NCI-H146 (cell line): ENCODE measurements around the gene TM7SF3.
"Not testable (repeated sequence)": the region's sequence is repeated elsewhere in the genome, so short reads cannot be mapped to it uniquely, and the experiment has no call there.

Source experiments
- DNase-seq: peaks from one replicate; lab custom pipeline; 2025; lab: John Stamatoyannopoulos, UW

The TM7SF3 gene, protein sequence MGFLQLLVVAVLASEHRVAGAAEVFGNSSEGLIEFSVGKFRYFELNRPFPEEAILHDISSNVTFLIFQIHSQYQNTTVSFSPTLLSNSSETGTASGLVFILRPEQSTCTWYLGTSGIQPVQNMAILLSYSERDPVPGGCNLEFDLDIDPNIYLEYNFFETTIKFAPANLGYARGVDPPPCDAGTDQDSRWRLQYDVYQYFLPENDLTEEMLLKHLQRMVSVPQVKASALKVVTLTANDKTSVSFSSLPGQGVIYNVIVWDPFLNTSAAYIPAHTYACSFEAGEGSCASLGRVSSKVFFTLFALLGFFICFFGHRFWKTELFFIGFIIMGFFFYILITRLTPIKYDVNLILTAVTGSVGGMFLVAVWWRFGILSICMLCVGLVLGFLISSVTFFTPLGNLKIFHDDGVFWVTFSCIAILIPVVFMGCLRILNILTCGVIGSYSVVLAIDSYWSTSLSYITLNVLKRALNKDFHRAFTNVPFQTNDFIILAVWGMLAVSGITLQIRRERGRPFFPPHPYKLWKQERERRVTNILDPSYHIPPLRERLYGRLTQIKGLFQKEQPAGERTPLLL

GRCh38 chr12:27014085-27014858, at the start of gene TM7SF3:
TM7SF3 (minus strand) TSS chr12:27014384; CDS start chr12:27014168, 216 bp downstream.
- DNase-seq, result peak; percentile 96

DNA sequence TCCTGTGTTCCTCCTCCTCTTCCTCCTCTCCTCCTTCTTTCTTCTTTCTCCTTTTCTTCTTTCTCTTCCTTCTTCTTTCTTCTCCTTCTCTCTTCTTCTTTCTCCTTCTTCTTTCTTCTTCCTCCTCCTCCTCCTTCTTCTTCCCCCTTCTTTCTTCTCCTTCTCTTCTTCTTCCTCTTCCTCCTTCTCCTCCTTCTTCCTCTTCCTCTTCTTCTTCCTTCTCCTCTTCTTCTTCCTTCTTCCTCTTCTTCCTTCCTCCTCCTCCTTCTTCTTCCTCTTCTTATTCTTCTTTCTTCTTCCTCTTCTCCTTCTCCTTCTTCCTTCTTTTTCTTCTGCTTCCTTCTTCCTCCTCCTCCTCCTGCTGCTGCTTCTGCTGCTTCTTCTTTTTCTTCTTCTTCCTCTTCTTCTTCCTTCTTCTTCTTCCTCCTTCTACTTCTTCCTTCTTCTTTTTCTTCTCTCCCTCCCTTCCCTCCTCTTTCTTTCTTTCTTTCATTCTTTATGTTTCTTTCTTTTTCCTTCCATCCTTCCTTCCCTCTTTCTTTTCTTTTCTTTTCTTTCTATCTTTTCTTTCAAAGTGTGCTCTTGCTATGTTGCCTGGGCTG, 49.2 kb upstream of the TM7SF3 start:
- no peak for DNase-seq

DNA sequence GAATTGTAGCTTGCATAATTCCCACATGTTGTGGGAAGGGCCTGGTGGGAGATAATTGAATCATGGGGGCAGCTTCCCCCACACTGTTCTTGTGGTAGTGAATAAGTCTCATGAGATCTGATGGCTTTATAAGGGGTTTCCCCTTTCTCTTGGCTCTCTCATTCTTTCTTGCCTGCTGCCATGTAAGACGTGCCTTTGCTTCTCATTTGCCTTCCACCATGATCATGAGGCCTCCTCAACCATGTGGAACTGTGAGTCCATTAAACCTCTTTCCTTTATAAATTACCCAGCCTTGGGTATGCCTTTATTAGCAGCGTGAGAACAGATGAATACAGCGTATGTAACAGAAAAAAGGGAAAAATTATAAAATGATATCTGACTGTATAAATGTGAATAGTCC, 47.1 kb upstream of the TM7SF3 start:
- DNase-seq, result no peak

DNA sequence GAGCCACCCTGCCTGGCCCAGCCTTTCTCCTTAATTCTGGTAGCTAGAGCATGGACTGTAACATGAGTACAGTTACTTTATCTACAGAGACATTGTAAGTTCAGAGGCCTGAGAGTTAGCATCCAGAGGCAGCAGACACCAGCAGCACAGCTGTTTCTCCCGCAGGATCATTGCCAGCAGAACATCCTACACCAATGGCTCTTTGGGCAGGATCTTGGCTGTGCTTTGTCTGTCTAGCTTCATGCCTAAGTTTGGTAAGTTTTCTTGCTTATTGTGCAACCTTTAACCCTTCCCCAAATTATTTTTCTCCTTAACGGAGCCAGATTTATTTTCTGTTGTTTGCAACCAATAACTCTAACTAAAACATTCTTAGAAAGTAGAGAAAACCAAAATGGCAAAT, 46.6 kb upstream of the TM7SF3 start:
- DNase-seq, result no peak

GRCh38 chr12:27057543-27057942, 43.4 kb upstream of the TM7SF3 start:
- no peak for DNase-seq

GRCh38 chr12:27055966-27056365, 41.8 kb upstream of the TM7SF3 start:
- no peak for DNase-seq

GRCh38 chr12:27052742-27053141, 38.6 kb upstream of the TM7SF3 start:
- DNase-seq, result no peak

DNA sequence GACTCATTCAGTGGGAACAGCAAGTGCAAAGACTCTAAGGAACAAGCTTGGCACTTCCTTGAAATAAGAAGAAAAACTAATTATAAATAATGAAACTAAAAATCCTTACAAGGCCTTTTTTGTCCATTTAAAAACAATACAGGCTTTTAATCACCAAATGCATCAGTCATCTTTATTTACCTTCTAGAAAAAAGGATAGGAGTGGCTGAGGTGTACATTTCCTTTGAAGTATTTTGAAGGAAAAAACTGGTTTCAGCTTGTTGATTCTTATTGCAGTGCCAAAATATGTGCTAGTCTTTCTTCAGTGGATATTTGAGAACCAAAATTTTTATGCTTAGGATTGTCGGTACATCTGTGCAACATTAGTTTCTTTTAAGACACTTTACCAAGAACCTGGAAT, 38.0 kb upstream of the TM7SF3 start:
- no peak for DNase-seq

- no peak for DNase-seq
These were observed 34.9 kb upstream of the TM7SF3 start for GRCh38 chr12:27048822-27049752.

GRCh38 chr12:27042018-27042417, 27.8 kb upstream of the TM7SF3 start:
- DNase-seq, result not testable (repeated sequence)

- not testable (repeated sequence) for DNase-seq
These were observed 26.5 kb upstream of the TM7SF3 start for GRCh38 chr12:27040637-27041036.

- DNase-seq, result no peak
These were observed 20.6 kb upstream of the TM7SF3 start for GRCh38 chr12:27034607-27035293.

DNA sequence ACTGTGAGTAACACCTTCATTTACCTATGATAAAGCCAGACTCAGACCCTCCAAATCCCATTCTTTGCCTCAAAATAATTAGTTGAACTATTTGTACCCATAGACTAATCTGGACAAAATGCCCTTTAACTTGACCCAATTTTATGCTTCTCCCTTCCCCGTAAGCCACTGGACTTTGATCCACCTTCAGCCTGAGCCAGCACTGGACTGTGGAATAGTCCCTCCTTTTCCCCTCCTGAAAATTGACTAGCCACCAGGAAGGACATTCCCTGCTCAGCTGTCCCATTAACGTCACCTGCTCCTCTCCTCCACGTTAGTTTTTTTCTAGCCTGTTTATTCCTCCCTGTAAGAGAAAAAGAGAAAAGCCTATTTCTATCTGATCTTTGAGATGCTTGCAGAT, 18.5 kb upstream of the TM7SF3 start:
- no peak for DNase-seq

- DNase-seq, result no peak
These were observed 17.3 kb upstream of the TM7SF3 start for GRCh38 chr12:27031531-27031930.

- DNase-seq, result no peak
These were observed 12.1 kb upstream of the TM7SF3 start for GRCh38 chr12:27026257-27026656.

GRCh38 chr12:27025116-27025515, 10.9 kb upstream of the TM7SF3 start:
- DNase-seq, result no peak

DNA sequence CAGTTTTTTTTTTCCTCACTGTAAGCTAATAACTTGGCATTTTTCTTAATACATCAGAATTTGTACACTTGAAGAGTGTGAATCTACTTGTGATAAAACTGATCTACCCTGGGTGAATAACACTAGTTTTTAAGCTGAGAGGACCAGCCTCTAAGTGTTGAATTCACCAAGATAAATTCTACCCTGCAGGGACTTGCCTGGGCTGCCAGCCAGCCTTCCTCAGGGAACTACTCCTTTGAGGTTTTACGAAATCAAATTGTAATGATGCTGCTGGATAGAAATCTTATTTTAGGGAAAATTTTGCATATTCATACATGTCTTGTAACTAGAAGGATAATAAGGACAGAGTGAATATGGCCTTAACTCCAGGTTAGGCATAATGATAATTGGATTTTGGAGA, 10.1 kb upstream of the TM7SF3 start:
- no peak for DNase-seq

- DNase-seq, result no peak
These were observed 6.6 kb upstream of the TM7SF3 start for GRCh38 chr12:27020761-27021160.

GRCh38 chr12:27018037-27018436, 3.9 kb upstream of the TM7SF3 start:
- no peak for DNase-seq

- not testable (repeated sequence) for DNase-seq
These were observed 3.1 kb upstream of the TM7SF3 start for GRCh38 chr12:27017163-27017823.
